OCI-LY7 (cell line): ENCODE results near the gene IGFL4.

Experiments used
- EZH2phosphoT487 ChIP-seq: fragments of 200-600 bp; sonication (generic); IDR thresholded peaks from 2 replicates; pipeline ENCODE4 v1.6.1; 2018; ENCODE audit warnings: low read depth, borderline replicate concordance, mild to moderate bottlenecking, mixed run types, antibody characterized with exemption, low read length, moderate library complexity, mixed read lengths
- TF ChIP-seq, protein P1 (sequence below): fragments of 200-600 bp; sonication (generic); conservative IDR thresholded peaks from 2 replicates; pipeline ENCODE4 v1.5.1; 2014; ENCODE audit warnings: mild to moderate bottlenecking, antibody characterized with exemption, low read length, moderate library complexity, mixed read lengths

GRCh38 chr19:46052896-46053295 lies 12.1 kb upstream of the IGFL4 start:
- TF ChIP-seq, protein P1, sequence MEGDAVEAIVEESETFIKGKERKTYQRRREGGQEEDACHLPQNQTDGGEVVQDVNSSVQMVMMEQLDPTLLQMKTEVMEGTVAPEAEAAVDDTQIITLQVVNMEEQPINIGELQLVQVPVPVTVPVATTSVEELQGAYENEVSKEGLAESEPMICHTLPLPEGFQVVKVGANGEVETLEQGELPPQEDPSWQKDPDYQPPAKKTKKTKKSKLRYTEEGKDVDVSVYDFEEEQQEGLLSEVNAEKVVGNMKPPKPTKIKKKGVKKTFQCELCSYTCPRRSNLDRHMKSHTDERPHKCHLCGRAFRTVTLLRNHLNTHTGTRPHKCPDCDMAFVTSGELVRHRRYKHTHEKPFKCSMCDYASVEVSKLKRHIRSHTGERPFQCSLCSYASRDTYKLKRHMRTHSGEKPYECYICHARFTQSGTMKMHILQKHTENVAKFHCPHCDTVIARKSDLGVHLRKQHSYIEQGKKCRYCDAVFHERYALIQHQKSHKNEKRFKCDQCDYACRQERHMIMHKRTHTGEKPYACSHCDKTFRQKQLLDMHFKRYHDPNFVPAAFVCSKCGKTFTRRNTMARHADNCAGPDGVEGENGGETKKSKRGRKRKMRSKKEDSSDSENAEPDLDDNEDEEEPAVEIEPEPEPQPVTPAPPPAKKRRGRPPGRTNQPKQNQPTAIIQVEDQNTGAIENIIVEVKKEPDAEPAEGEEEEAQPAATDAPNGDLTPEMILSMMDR: no peak
- no peak for TF ChIP-seq EZH2phosphoT487
